HCT116 (cell line): ENCODE data around the gene ACBD4. TPM values are rescaled to one million over a fixed set of nuclear protein-coding genes. Genes with fewer than 3 reads are reported as not detected.

Source experiments
- ATAC-seq: fragments of 200-7000 bp; cut with Tn5 transposase; 2 replicates; pipeline ENCODE4 v1.9.1; 2020; ENCODE audit warnings: mild to moderate bottlenecking, moderate library complexity
- BruUV-seq: library from RNA; stranded (reverse); fragments of 400-500 nt; replicated peaks from 2 replicates; lab custom pipeline; 2021; lab: Mats Ljungman, UMichigan
- CTCF ChIA-PET: fragments of 300-600 bp; sonication (Branson Sonifier 250); formaldehyde crosslinking; loops from one replicate; lab custom pipeline; 2021; ENCODE audit warnings: antibody characterized with exemption; lab: Charles Lee
- POLR2A ChIA-PET: fragments of 300-600, 350-600 bp; sonication (Branson Sonifier 250); formaldehyde crosslinking; loops from one replicate; lab custom pipeline; 2021; ENCODE audit warnings: antibody characterized with exemption; lab: Charles Lee
- RAD21 ChIA-PET, 2 experiments: fragments of 300-600 bp; sonication (Branson Sonifier 250); formaldehyde crosslinking; loops; one replicate each; lab custom pipeline; 2023; ENCODE audit warnings: low total read pairs in 2 of 2; ENCODE audit not compliant: uncharacterized antibody in 2 of 2, unreplicated experiment in 2 of 2, low non-redundant PET in 1 of 2; lab: Charles Lee
- DNase-seq: peaks from one replicate; pipeline ENCODE4 v3.0.0-alpha.2; 2010; ENCODE audit warnings: low read depth, low spot score
- H2AFZ ChIP-seq: fragments of 200-600 bp; shearing (Covaris generic), sonication (generic); 2 replicates; pipeline ENCODE4 v1.6.1; 2017; ENCODE audit warnings: low read depth, mixed run types, mixed read lengths, antibody characterized with exemption, low read length; ENCODE audit not compliant: poor library complexity, severe bottlenecking
- H3K27ac ChIP-seq: 2 replicates; pipeline ENCODE4 v1.5.1; 2012; ENCODE audit warnings: low read depth, low read length
- H3K27me3 ChIP-seq: fragments of 200-600 bp; sonication (generic); 2 replicates; pipeline ENCODE4 v1.6.1; 2016; ENCODE audit warnings: mixed run types, low read length, mixed read lengths; ENCODE audit not compliant: insufficient read depth
- H3K36me3 ChIP-seq, 2 experiments: fragments of 200-500 bp in 1 of 2; fragments of 200-600 bp in 1 of 2; sonication (Bioruptor generic) in 1 of 2; sonication (generic) in 1 of 2; 2 replicates each; pipeline versions ENCODE4 v1.5.1 to v1.6.1; 2014 to 2016; ENCODE audit warnings: low read length in 2 of 2, inconsistent platforms in 1 of 2, mixed read lengths in 1 of 2, mixed run types in 1 of 2; ENCODE audit not compliant: insufficient read depth in 2 of 2, control insufficient read depth in 1 of 2
- H3K4me1 ChIP-seq, 2 experiments: fragments of 200-600 bp in 1 of 2; sonication (generic) in 1 of 2; 2 replicates each; pipeline versions ENCODE4 v1.5.1 to v1.6.1; 2012 to 2017; ENCODE audit warnings: low read length in 2 of 2, inconsistent platforms in 1 of 2, mild to moderate bottlenecking in 1 of 2, mixed read lengths in 1 of 2, mixed run types in 1 of 2, moderate library complexity in 1 of 2; ENCODE audit not compliant: insufficient read depth in 2 of 2, control insufficient read depth in 1 of 2
- H3K4me2 ChIP-seq: fragments of 200-600 bp; sonication (generic); 2 replicates; pipeline ENCODE4 v1.6.1; 2017; ENCODE audit warnings: mixed run types, low read length, mixed read lengths
- H3K4me3 ChIP-seq, 2 experiments: fragments of 200-600 bp in 1 of 2; sonication (generic) in 1 of 2; replicated peaks in 1 of 2; 2 replicates each; pipeline ENCODE4 v1.5.1; 2011 to 2016; ENCODE audit warnings: low read length in 2 of 2, control low read depth in 1 of 2, low read depth in 1 of 2, mild to moderate bottlenecking in 1 of 2, mixed read lengths in 1 of 2, mixed run types in 1 of 2
- H3K79me2 ChIP-seq: fragments of 200-600 bp; sonication (generic); 2 replicates; pipeline ENCODE4 v1.6.1; 2017; ENCODE audit warnings: mild to moderate bottlenecking, mixed run types, low read length, moderate library complexity, mixed read lengths; ENCODE audit not compliant: insufficient read depth
- H3K9ac ChIP-seq: fragments of 200-600 bp; sonication (generic); 2 replicates; pipeline ENCODE4 v1.6.1; 2016; ENCODE audit warnings: low read length, mixed read lengths
- H3K9me2 ChIP-seq: fragments of 200-600 bp; sonication (generic), shearing (Covaris generic); 2 replicates; pipeline ENCODE4 v1.6.1; 2017; ENCODE audit warnings: mixed run types, mild to moderate bottlenecking, moderate library complexity; ENCODE audit not compliant: insufficient read depth
- H3K9me3 ChIP-seq, 2 experiments: fragments of 200-500 bp in 1 of 2; fragments of 200-600 bp in 1 of 2; sonication (Bioruptor generic) in 1 of 2; sonication (generic) in 1 of 2; 2 replicates each; pipeline ENCODE4 v1.6.1; 2014 to 2017; ENCODE audit warnings: low read length in 2 of 2, mixed read lengths in 2 of 2, inconsistent platforms in 1 of 2, low read depth in 1 of 2, mild to moderate bottlenecking in 1 of 2, mixed run types in 1 of 2, moderate library complexity in 1 of 2; ENCODE audit not compliant: control insufficient read depth in 1 of 2, insufficient read depth in 1 of 2
- H4K20me1 ChIP-seq: fragments of 200-600 bp; sonication (generic), shearing (Covaris generic); 2 replicates; pipeline ENCODE4 v1.6.1; 2017; ENCODE audit warnings: mixed run types, mild to moderate bottlenecking, moderate library complexity; ENCODE audit not compliant: insufficient read depth
- ATF3 ChIP-seq: IDR thresholded peaks from 2 replicates; pipeline ENCODE4 v1.6.1; 2012
- CBX3 ChIP-seq: IDR thresholded peaks from 2 replicates; pipeline ENCODE4 v1.6.1; 2012; ENCODE audit warnings: low read depth
- EZH2 ChIP-seq: fragments of 200-600 bp; sonication (generic); IDR thresholded peaks from 2 replicates; pipeline ENCODE4 v1.6.1; 2017; ENCODE audit warnings: antibody characterized with exemption, mixed run types
- FOSL1 ChIP-seq: IDR thresholded peaks from 2 replicates; pipeline ENCODE4 v1.6.1; 2012; ENCODE audit warnings: low read depth
- POLR2AphosphoS5 ChIP-seq: IDR thresholded peaks from 2 replicates; pipeline ENCODE4 v1.6.1; 2011; ENCODE audit warnings: mild to moderate bottlenecking, low read depth, low read length, moderate library complexity
- SP1 ChIP-seq: IDR thresholded peaks from 2 replicates; pipeline ENCODE4 v1.6.1; 2012; ENCODE audit warnings: low read depth
- YY1 ChIP-seq: IDR thresholded peaks from 2 replicates; pipeline ENCODE4 v1.6.1; 2011; ENCODE audit warnings: low read length, low read depth, moderate library complexity, mild to moderate bottlenecking; ENCODE audit not compliant: insufficient replicate concordance; ENCODE audit errors: extremely low read depth
- ZFX ChIP-seq: fragments of 450-650 bp; IDR thresholded peaks from 2 replicates; pipeline ENCODE4 v1.6.1; 2017
- intact Hi-C: fragments of 100-400 bp; cut with micrococcal nuclease; formaldehyde crosslinking; loops from 2 replicates; pipeline ENCODE4 v1.10.0; 2022
- total RNA-seq: library from RNA; stranded (reverse); gene quantifications from one replicate; pipeline ENCODE4 v1.2.1, GENCODE V29; 2021; ENCODE audit not compliant: unreplicated experiment
- TF ChIP-seq, protein P1 (sequence below): IDR thresholded peaks from 2 replicates; pipeline ENCODE4 v1.6.1; 2012

The ACBD4 gene
- total RNA-seq, 1 experiment from 2014 or later, result 13.6 TPM

GRCh38 chr17:45170280-45170930 is 34.9 kb downstream of the ACBD4 start:
- Histone ChIP-seq H3K79me2 (no peaks in the 10 kb centered on the region), H3K9me3 (no peaks in the 10 kb centered on the region), H3K4me1 (peaks cover 51 to 56% of the 10 kb centered on the region in 2 experiments), H3K27ac (peak overlapping the region; percentile 99), H3K36me3 (no peaks in the 10 kb centered on the region), H3K4me3 (peak overlapping the region in 1 of 2 experiments; percentile 60; a peak in 1 of 4 replicates), H3K27me3 (no peaks in the 10 kb centered on the region), H2AFZ (no peak overlapping the region), H3K4me2 (peak overlapping the region; percentile 98), H3K9ac (peak overlapping the region; percentile 81), H3K9me2 (no peaks in the 10 kb centered on the region), H4K20me1 (no peaks in the 10 kb centered on the region)
- intact Hi-C loops, result no loop called here
- ATAC-seq, result no peak
- TF ChIP-seq, protein P1, sequence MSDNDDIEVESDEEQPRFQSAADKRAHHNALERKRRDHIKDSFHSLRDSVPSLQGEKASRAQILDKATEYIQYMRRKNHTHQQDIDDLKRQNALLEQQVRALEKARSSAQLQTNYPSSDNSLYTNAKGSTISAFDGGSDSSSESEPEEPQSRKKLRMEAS, result 0 out of 2 replicates have a peak, but pooled peaks have one; percentile 23
- TF ChIP-seq POLR2AphosphoS5 (0 out of 2 replicates have a peak, but pooled peaks have one; percentile 25), SP1 (no peak), EZH2 (no peak)
- RAD21 ChIA-PET, result no interaction called here
- POLR2A ChIA-PET, result interaction anchor here (0.5 to 7.0 kb wide), 5 partner anchors 8 to 64 kb away, joined by 3 to 176 read pairs (median 6); partner anchors contain the start of genes HEXIM1 and HEXIM2
- DNase-seq, result no peak
- CTCF ChIA-PET, result interaction anchor here (2.0 to 4.4 kb wide), 2 partner anchors 27 to 35 kb away, joined by 9 to 36 read pairs; partner anchors contain the start of gene ACBD4
- TSS peak; percentile 53 for BruUV-seq

DNA sequence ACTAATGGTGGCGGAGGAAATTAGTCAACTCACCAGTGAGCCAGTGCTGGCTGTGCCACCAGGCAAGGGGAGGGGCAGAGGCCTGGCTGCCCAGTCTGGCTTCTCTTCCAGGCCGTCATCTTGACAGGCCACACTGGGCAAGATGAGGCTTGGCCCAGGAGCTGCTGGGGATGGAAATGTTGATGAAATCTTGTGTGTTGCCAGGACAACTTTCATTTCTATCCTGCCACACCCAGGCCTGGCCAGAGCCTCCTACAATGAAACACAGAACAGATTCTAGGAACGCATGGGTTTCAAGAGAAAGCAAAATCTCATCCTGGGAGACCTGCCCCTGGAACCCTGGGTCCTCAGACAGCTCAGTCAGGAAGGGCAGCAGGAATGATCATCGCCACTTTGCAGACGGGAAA is 35.4 kb downstream of the ACBD4 start:
- CTCF ChIA-PET, result interaction anchor here (2.0 to 4.4 kb wide), 2 partner anchors 27 to 36 kb away, joined by 9 to 36 read pairs; partner anchors contain the start of gene ACBD4
- H2AFZ ChIP-seq, result no peak overlapping the region
- H3K9me3 ChIP-seq, result no peaks in the 10 kb centered on the region
- H3K9ac ChIP-seq, result peak overlapping the region; percentile 81
- no peaks in the 10 kb centered on the region for H3K9me2 ChIP-seq
- H3K4me3 ChIP-seq, result peak overlapping the region; percentile 28 to 60
- no peaks in the 10 kb centered on the region for H3K36me3 ChIP-seq
- POLR2A ChIA-PET, result interaction anchor here (0.5 to 7.0 kb wide), 4 partner anchors 9 to 63 kb away, joined by 4 to 176 read pairs (median 48); partner anchors contain the start of genes HEXIM1 and HEXIM2
- H3K27ac ChIP-seq, result peak overlapping the region; percentile 99
- RAD21 ChIA-PET, result no interaction called here
- H3K79me2 ChIP-seq, result no peaks in the 10 kb centered on the region
- no TSS peak for BruUV-seq
- H3K4me2 ChIP-seq, result peak overlapping the region; percentile 98
- intact Hi-C loops, result no loop called here
- no peaks in the 10 kb centered on the region for H4K20me1 ChIP-seq
- ATAC-seq, result peak; percentile 27
- peaks cover 56 to 62% of the 10 kb centered on the region in 2 experiments for H3K4me1 ChIP-seq
- H3K27me3 ChIP-seq, result no peaks in the 10 kb centered on the region
- DNase-seq, result peak; percentile 44
- TF ChIP-seq ZFX (0 out of 2 replicates have a peak, but pooled peaks have one; percentile 24), ATF3 (no peak), CBX3 (peak; percentile 74), FOSL1 (no peak), YY1 (peak; percentile 34), SP1 (peak; percentile 39; the same call in 1 of the 2 replicates), EZH2 (no peak)
